Measurements from ENCODE around the gene SLC25A18.

DNA sequence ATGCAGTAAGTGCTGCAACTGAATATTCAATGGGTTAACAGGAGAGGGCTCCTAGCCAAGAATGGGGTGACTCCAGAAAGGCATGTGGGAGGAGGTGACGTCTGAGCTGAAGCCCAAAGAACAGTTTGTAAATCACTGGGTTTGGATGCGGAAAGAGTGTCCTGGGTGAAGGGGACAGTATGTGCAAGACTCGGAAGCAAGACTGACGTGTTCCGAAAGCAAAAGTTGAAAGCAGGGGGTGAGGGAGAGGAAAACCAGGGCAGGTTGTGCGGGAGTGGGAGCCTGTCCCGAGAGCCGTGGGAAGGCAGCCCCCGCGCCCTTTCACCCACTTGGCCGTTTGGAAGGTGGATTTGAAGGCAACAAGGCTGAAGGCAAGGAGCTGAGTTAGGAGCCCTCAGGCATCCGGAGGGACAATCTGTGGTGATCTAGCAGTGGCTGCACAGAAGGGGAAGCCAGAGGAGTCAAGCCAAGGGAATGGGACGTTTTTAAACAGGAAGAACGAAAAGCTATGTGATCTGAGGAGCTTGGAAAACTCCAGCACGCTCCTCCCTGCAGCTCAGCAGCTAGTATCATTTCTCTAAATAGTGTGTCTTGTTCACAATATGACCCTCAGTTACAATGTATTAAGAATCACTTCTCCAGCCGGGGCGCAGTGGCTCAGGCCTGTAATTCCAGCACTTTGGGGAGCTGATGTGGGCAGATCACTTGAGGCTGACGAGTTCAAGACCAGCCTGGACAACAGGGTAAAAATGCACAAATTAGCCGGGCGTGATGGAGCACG is 7.7 kb downstream of the SLC25A18 start:
- TF ChIP-seq, protein P1, sequence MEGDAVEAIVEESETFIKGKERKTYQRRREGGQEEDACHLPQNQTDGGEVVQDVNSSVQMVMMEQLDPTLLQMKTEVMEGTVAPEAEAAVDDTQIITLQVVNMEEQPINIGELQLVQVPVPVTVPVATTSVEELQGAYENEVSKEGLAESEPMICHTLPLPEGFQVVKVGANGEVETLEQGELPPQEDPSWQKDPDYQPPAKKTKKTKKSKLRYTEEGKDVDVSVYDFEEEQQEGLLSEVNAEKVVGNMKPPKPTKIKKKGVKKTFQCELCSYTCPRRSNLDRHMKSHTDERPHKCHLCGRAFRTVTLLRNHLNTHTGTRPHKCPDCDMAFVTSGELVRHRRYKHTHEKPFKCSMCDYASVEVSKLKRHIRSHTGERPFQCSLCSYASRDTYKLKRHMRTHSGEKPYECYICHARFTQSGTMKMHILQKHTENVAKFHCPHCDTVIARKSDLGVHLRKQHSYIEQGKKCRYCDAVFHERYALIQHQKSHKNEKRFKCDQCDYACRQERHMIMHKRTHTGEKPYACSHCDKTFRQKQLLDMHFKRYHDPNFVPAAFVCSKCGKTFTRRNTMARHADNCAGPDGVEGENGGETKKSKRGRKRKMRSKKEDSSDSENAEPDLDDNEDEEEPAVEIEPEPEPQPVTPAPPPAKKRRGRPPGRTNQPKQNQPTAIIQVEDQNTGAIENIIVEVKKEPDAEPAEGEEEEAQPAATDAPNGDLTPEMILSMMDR (IDR thresholded peaks at IDR 0.05): no peak
- no peak for TF ChIP-seq ESRRA (CRISPR knock-in tag; IDR thresholded peaks at IDR 0.05; ENCODE audit: borderline replicate concordance)
- TF ChIP-seq, protein P2, sequence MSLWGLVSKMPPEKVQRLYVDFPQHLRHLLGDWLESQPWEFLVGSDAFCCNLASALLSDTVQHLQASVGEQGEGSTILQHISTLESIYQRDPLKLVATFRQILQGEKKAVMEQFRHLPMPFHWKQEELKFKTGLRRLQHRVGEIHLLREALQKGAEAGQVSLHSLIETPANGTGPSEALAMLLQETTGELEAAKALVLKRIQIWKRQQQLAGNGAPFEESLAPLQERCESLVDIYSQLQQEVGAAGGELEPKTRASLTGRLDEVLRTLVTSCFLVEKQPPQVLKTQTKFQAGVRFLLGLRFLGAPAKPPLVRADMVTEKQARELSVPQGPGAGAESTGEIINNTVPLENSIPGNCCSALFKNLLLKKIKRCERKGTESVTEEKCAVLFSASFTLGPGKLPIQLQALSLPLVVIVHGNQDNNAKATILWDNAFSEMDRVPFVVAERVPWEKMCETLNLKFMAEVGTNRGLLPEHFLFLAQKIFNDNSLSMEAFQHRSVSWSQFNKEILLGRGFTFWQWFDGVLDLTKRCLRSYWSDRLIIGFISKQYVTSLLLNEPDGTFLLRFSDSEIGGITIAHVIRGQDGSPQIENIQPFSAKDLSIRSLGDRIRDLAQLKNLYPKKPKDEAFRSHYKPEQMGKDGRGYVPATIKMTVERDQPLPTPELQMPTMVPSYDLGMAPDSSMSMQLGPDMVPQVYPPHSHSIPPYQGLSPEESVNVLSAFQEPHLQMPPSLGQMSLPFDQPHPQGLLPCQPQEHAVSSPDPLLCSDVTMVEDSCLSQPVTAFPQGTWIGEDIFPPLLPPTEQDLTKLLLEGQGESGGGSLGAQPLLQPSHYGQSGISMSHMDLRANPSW (CRISPR knock-in tag; conservative IDR thresholded peaks at IDR 0.05; ENCODE audit: low read depth): no peak
- TF ChIP-seq, protein P3, sequence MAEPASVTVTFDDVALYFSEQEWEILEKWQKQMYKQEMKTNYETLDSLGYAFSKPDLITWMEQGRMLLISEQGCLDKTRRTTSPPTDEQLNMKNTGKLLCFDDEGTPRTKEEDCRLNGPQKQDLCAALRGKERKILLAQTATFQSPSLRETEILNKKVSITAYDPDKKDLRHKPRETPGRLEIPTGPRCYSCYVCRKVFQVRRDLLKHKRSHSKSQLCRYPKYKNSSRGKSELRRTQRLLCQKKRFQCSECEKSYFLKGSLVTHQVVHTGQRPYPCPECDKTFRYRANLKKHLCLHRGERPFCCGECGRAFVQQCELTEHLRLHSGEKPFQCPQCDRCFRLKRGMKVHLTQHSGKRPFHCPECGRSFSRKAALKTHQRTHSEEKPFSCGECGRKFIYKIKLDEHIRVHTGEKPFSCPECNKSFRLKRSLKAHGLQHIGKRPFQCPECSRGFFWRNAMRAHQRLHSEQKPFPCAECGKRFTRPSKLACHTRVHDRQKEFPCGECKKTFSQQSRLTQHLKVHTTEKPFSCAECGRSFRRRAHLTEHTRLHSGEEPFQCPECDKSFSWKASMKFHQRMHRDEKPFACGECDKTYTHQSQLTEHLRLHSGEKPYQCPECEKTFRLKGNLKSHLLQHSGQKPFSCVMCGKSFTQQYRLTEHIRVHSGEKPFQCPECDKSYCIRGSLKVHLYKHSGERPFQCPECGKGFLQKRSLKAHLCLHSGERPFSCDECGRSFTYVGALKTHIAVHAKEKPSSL (CRISPR knock-in tag; conservative IDR thresholded peaks at IDR 0.05): no peak
- no peak for TF ChIP-seq NR2C2 (CRISPR knock-in tag; IDR thresholded peaks at IDR 0.05)
- no peak for TF ChIP-seq ETV6 (CRISPR knock-in tag; IDR thresholded peaks at IDR 0.05)
- TF ChIP-seq TEAD4 (CRISPR knock-in tag; IDR thresholded peaks at IDR 0.05): no peak
- TF ChIP-seq, protein P4, sequence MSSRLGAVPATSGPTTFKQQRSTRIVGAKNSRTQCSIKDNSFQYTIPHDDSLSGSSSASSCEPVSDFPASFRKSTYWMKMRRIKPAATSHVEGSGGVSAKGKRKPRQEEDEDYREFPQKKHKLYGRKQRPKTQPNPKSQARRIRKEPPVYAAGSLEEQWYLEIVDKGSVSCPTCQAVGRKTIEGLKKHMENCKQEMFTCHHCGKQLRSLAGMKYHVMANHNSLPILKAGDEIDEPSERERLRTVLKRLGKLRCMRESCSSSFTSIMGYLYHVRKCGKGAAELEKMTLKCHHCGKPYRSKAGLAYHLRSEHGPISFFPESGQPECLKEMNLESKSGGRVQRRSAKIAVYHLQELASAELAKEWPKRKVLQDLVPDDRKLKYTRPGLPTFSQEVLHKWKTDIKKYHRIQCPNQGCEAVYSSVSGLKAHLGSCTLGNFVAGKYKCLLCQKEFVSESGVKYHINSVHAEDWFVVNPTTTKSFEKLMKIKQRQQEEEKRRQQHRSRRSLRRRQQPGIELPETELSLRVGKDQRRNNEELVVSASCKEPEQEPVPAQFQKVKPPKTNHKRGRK (CRISPR knock-in tag; IDR thresholded peaks at IDR 0.05; ENCODE audit: borderline replicate concordance): no peak
- TF ChIP-seq MXD4 (CRISPR knock-in tag; IDR thresholded peaks at IDR 0.05; ENCODE audit: borderline replicate concordance): no peak
- no peak for TF ChIP-seq NFE2L1 (CRISPR knock-in tag; IDR thresholded peaks at IDR 0.05)
- TF ChIP-seq, protein P5, sequence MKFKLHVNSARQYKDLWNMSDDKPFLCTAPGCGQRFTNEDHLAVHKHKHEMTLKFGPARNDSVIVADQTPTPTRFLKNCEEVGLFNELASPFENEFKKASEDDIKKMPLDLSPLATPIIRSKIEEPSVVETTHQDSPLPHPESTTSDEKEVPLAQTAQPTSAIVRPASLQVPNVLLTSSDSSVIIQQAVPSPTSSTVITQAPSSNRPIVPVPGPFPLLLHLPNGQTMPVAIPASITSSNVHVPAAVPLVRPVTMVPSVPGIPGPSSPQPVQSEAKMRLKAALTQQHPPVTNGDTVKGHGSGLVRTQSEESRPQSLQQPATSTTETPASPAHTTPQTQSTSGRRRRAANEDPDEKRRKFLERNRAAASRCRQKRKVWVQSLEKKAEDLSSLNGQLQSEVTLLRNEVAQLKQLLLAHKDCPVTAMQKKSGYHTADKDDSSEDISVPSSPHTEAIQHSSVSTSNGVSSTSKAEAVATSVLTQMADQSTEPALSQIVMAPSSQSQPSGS (CRISPR knock-in tag; IDR thresholded peaks at IDR 0.05; ENCODE audit: borderline replicate concordance, low read depth): no peak
- no peak for TF ChIP-seq NR3C1 (CRISPR knock-in tag; conservative IDR thresholded peaks at IDR 0.05; ENCODE audit: low read depth)
- no peak for TF ChIP-seq FOXJ3 (CRISPR knock-in tag; IDR thresholded peaks at IDR 0.05; ENCODE audit: borderline replicate concordance)
